ENCODE measurements around the gene NME3.
"Not testable (repeated sequence)": the region's sequence is repeated elsewhere in the genome, so short reads cannot be mapped to it uniquely, and the experiment has no call there.

Gene NME3

GRCh38 chr16:1734123-1734522 is 37.2 kb downstream of the NME3 start:
- TF ChIP-seq, protein P1, sequence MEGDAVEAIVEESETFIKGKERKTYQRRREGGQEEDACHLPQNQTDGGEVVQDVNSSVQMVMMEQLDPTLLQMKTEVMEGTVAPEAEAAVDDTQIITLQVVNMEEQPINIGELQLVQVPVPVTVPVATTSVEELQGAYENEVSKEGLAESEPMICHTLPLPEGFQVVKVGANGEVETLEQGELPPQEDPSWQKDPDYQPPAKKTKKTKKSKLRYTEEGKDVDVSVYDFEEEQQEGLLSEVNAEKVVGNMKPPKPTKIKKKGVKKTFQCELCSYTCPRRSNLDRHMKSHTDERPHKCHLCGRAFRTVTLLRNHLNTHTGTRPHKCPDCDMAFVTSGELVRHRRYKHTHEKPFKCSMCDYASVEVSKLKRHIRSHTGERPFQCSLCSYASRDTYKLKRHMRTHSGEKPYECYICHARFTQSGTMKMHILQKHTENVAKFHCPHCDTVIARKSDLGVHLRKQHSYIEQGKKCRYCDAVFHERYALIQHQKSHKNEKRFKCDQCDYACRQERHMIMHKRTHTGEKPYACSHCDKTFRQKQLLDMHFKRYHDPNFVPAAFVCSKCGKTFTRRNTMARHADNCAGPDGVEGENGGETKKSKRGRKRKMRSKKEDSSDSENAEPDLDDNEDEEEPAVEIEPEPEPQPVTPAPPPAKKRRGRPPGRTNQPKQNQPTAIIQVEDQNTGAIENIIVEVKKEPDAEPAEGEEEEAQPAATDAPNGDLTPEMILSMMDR (IDR thresholded peaks at IDR 0.05; ENCODE audit: low read depth, low read length), result no peak
- no peak overlapping the region for H3K4me3 ChIP-seq (ENCODE audit: low read depth, low read length)

- not testable (repeated sequence) for H3K4me3 ChIP-seq (ENCODE audit: low read depth, low read length)
Observed at GRCh38 chr16:1732551-1732987, 38.8 kb downstream of the NME3 start.

DNA sequence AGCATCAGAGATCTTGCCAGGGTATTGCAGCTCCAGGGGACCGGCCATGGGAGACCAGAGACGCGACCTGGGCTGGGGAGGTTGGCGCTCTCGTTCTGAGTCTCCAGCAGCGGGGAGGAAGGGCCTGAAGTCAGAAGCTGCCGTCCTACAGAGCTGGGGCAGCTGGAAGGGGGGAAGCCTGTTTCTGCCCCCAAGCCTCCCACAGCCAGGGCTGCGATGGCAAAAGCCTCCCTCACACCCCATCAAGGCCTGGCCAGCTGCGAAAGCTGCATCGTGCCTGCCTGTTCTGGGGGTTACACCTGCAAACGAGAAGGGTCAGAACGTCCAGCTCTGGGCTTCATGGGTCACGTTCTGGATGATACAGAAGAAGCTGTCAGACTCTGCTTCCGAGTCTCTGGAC is 39.3 kb downstream of the NME3 start:
- H3K4me3 ChIP-seq (ENCODE audit: low read depth, low read length), result no peak overlapping the region
- TF ChIP-seq, protein P1 (IDR thresholded peaks at IDR 0.05; ENCODE audit: low read depth, low read length), result no peak

GRCh38 chr16:1731603-1732002 is 39.7 kb downstream of the NME3 start:
- no peak overlapping the region for H3K4me3 ChIP-seq (ENCODE audit: low read depth, low read length)
- TF ChIP-seq, protein P1 (IDR thresholded peaks at IDR 0.05; ENCODE audit: low read depth, low read length), result no peak

DNA sequence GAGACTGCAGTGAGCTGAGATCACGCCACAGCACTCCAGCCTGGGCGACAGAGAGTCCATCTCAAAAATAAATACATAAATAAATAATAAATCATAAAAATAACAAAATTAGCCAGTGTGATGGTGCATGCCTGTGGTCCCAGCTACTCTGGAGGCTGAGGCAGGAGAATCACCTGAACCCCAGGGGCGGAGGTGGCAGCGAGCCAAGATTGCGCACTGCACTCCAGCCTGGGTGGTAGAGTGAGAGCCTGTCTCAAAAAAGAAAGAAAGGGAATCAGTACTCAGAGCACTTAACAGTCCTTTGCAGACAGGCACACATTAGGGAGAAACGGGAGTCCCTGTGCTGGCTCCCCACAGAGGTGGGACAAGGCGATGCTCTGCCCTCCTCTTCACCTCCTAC is 40.3 kb downstream of the NME3 start:
- TF ChIP-seq, protein P1 (IDR thresholded peaks at IDR 0.05; ENCODE audit: low read depth, low read length), result no peak

GRCh38 chr16:1729445-1729844 is 41.9 kb downstream of the NME3 start:
- TF ChIP-seq, protein P1 (IDR thresholded peaks at IDR 0.05; ENCODE audit: low read depth, low read length), result no peak
- H3K4me3 ChIP-seq (ENCODE audit: low read depth, low read length), result no peak overlapping the region

More for the DNA sequence above, 40.3 kb downstream of the NME3 start:
- no peak overlapping the region for H3K4me3 ChIP-seq (ENCODE audit: low read depth, low read length)

- TF ChIP-seq, protein P1 (IDR thresholded peaks at IDR 0.05; ENCODE audit: low read depth, low read length), result no peak
- no peak overlapping the region for H3K4me3 ChIP-seq (ENCODE audit: low read depth, low read length)
Observed at GRCh38 chr16:1729026-1729425, 42.3 kb downstream of the NME3 start.

Measured in WI38 (cell line).